ENCODE results near the gene ATP11C. TPM values are rescaled to one million over a fixed set of nuclear protein-coding genes. Genes with fewer than 3 reads are reported as not detected.

Gene ATP11C
- total RNA-seq, 4 donors from 2014 or later: 3.6 to 8.6 (median 7.0) TPM

DNA sequence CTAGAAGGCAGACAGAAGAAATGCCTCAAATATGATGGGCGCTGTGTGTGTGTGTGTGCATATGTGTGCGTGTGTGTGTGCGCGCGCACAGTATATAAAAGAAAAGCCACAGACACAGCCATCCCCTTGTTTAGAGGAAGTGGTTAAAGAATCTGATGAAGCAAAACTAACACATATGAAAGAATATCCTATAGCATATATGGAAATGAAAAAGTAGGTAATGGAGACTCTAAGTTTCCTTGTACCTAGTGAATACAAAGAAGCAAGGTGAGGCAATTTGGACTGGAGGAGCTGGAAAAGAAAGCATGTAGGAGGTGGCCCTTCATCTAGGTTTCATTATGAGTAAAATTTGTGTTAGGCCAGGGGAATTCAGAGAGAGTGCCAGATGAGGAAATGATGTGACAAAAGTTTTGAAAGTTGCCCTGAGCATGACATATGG lies 166.3 kb downstream of the ATP11C start:
- Histone ChIP-seq H3K4me3 (no peak overlapping the region), H3K9me3 (no peaks in the 10 kb centered on the region), H3K4me1 (no peaks in the 10 kb centered on the region), H3K27ac (no peak overlapping the region), H3K27me3 (no peaks in the 10 kb centered on the region), H3K36me3 (no peaks in the 10 kb centered on the region)
- ATAC-seq: no peak
- in situ Hi-C loops (cut with MboI; ENCODE audit: low sequenced_read_pairs in 4 of 4): no loop called here
- no peak for TF ChIP-seq CTCF (IDR thresholded peaks at IDR 0.05 in 4 of 5, conservative IDR thresholded peaks at IDR 0.05 in 1 of 5)
- TF ChIP-seq POLR2A (IDR thresholded peaks at IDR 0.05): no peak
- no peak for DNase-seq
- intact Hi-C loops (cut with DNase I; ENCODE audit: low total_unique reads): no loop called here

DNA sequence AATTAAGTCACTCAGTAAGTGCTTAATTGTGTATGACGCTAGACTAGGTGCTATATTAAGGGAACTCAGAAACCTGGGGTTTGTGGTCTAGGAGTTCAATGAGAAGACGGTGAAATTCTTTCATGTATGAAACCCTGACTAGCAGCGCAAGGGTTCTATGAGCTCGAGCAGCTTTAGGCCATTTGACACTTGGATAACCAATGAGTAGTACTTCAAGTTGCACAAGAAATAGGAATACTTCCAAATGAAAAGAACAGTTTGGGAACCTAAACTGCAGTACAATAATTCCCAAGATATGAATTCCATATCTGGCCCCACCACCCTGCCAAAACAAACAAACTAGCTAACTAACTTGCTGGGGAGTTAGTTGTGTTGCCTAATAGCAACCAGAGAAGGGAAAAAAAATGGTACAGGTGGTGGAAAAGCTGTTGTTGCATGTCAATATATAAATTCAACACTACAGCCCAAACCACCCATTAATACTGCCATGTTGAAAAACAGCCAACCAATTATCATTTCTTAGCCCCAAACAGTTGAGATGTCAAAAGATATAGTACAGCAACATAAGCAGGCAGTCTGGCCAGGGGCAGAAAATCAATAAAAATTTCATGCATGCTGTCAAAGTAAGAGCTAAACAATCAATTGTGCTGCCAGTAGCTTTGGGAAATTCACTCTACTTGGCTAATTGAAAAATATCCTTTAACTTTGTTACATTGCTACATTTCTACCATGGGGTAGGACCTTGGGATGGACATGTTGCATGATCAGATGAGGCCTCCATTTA lies 170.3 kb downstream of the ATP11C start:
- H3K4me3 ChIP-seq: no peak overlapping the region
- DNase-seq (peak; percentile 2 to 12), ATAC-seq (peak in 1 of 2 donors; percentile 47)
- intact Hi-C loops (cut with DNase I; ENCODE audit: low total_unique reads) (no loop called here), in situ Hi-C loops (cut with MboI; ENCODE audit: low sequenced_read_pairs in 4 of 4) (no loop called here)
- no peaks in the 10 kb centered on the region for H3K36me3 ChIP-seq
- no peaks in the 10 kb centered on the region for H3K27me3 ChIP-seq
- no peaks in the 10 kb centered on the region for H3K4me1 ChIP-seq
- TF ChIP-seq CTCF (IDR thresholded peaks at IDR 0.05 in 4 of 5, conservative IDR thresholded peaks at IDR 0.05 in 1 of 5) (no peak), POLR2A (IDR thresholded peaks at IDR 0.05) (no peak)
- H3K9me3 ChIP-seq: no peaks in the 10 kb centered on the region
- no peak overlapping the region for H3K27ac ChIP-seq

DNA sequence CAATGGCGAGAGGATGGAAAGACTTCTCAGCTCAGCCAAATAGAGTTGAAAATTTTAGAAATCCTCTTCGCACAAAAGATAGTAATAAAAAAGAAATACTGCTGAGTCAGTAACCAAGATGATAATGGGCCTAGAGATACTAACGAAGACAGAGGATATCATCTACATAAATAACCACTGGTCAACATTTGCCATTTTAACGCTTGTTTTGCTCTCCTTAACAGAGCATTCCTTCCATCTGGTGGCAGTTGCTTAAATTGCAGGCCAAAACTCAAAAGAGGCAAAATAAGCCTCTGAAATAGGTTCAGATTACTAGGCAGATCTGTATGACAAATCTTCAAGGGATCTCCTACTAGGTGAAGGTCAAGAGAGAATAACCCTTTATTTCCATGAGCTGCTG lies 173.2 kb downstream of the ATP11C start:
- Histone ChIP-seq H3K27me3 (no peaks in the 10 kb centered on the region), H3K27ac (no peak overlapping the region), H3K36me3 (no peaks in the 10 kb centered on the region), H3K9me3 (peaks cover 0 to 8% (median 0%) of the 10 kb centered on the region in 3 donors), H3K4me1 (no peaks in the 10 kb centered on the region), H3K4me3 (no peak overlapping the region)
- TF ChIP-seq CTCF (IDR thresholded peaks at IDR 0.05 in 4 of 5, conservative IDR thresholded peaks at IDR 0.05 in 1 of 5) (no peak), POLR2A (IDR thresholded peaks at IDR 0.05) (no peak)
- DNase-seq (no peak), ATAC-seq (no peak)
- intact Hi-C loops (cut with DNase I; ENCODE audit: low total_unique reads): no loop called here
- in situ Hi-C loops (cut with MboI; ENCODE audit: low sequenced_read_pairs in 4 of 4): no loop called here

- Histone ChIP-seq H3K9me3 (peaks cover 0 to 16% (median 0%) of the 10 kb centered on the region in 3 donors), H3K4me1 (no peaks in the 10 kb centered on the region), H3K36me3 (no peaks in the 10 kb centered on the region), H3K27ac (no peak overlapping the region), H3K4me3 (no peak overlapping the region), H3K27me3 (no peaks in the 10 kb centered on the region)
- intact Hi-C loops (cut with DNase I; ENCODE audit: low total_unique reads): no loop called here
- ATAC-seq: no peak
- TF ChIP-seq CTCF (IDR thresholded peaks at IDR 0.05 in 4 of 5, conservative IDR thresholded peaks at IDR 0.05 in 1 of 5) (no peak), POLR2A (IDR thresholded peaks at IDR 0.05) (no peak)
- DNase-seq: no peak
- in situ Hi-C loops (cut with MboI; ENCODE audit: low sequenced_read_pairs in 4 of 4): no loop called here
Observed at GRCh38 chrX:139758809-139759208, 174.0 kb downstream of the ATP11C start.
